Upper lobe of left lung (tissue), 4 donors: ENCODE data around the gene PDE11A.

Experiments
- CTCF ChIP-seq, 6 experiments: fragments of 450-650 bp in 4 of 6; fragments of 200-600 bp in 2 of 6; sonication (generic) in 2 of 6; IDR thresholded peaks; one replicate each; pipeline ENCODE4 v1.5.1; 2016 to 2019; ENCODE audit warnings: antibody characterized with exemption in 6 of 6
- POLR2A ChIP-seq, 4 donors: fragments of 450-650 bp; IDR thresholded peaks; one replicate each; pipeline ENCODE4 v1.5.1; 2016 to 2017; ENCODE audit warnings: antibody characterized with exemption in 4 of 4, mild to moderate bottlenecking in 2 of 4

DNA sequence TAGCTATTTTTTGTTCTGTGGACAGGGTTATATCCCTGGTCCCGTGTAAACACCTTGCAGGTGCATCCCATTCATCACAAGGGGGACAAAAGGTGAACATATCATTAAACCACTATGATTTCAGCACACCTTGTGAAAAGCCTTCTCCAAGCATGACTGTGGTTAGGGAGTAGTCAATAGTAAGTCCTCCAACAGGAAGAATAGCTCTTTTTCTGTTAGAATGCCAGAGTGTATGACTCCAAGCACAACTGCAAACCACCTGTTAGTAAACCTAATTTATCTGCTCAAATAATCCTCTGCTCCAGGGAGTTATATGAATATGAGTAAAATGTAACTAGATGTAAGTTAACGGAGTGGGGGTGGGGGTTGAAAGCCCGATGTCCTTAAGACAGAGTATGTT lies 439.5 kb downstream of the PDE11A start:
- TF ChIP-seq CTCF (IDR thresholded peaks at IDR 0.05) (no peak), POLR2A (IDR thresholded peaks at IDR 0.05) (no peak)
